Right forelimb (tissue), 1 donor: Measurements from ENCODE around the gene SERPINB8.
"Not testable (repeated sequence)": the region's sequence is repeated elsewhere in the genome, so short reads cannot be mapped to it uniquely, and the experiment has no call there.

Experiments used
- DNase-seq: peaks from one replicate; pipeline ENCODE4 v3.0.0-alpha.2; 2018

SERPINB8 gene

GRCh38 chr18:63969942-63970808 lies at the start of gene SERPINB8:
Gene SERPINB8 (plus strand): TSS chr18:63970081. CDS start chr18:63978309, 8,228 bp downstream.
- peak; percentile 93 for DNase-seq

GRCh38 chr18:63922049-63922448 lies 47.8 kb upstream of the SERPINB8 start:
- no peak for DNase-seq

GRCh38 chr18:63924551-63924950 lies 45.3 kb upstream of the SERPINB8 start:
- no peak for DNase-seq

- no peak for DNase-seq
Observed at GRCh38 chr18:63928331-63928730, 41.5 kb upstream of the SERPINB8 start.

GRCh38 chr18:63929369-63929768 lies 40.5 kb upstream of the SERPINB8 start:
- not testable (repeated sequence) for DNase-seq

GRCh38 chr18:63930773-63931354 lies 39.0 kb upstream of the SERPINB8 start:
- DNase-seq: no peak

GRCh38 chr18:63936156-63936931 lies 33.5 kb upstream of the SERPINB8 start:
- peak; percentile 78 for DNase-seq

GRCh38 chr18:63936932-63937393 lies 32.9 kb upstream of the SERPINB8 start:
- DNase-seq: no peak

GRCh38 chr18:63940008-63940407 lies 29.9 kb upstream of the SERPINB8 start:
- no peak for DNase-seq

GRCh38 chr18:63940543-63941050 lies 29.3 kb upstream of the SERPINB8 start:
- DNase-seq: not testable (repeated sequence)

- no peak for DNase-seq
Observed at GRCh38 chr18:63947051-63947790, 22.7 kb upstream of the SERPINB8 start.

- DNase-seq: no peak
Observed at GRCh38 chr18:63949068-63949737, 20.7 kb upstream of the SERPINB8 start, which contains the start of gene HMSD. Gene HMSD (plus strand): TSS chr18:63949301. CDS start chr18:63953456, 4,155 bp downstream.

GRCh38 chr18:63951302-63951705 lies 18.6 kb upstream of the SERPINB8 start:
- no peak for DNase-seq

- no peak for DNase-seq
Observed at GRCh38 chr18:63953811-63954210, 16.1 kb upstream of the SERPINB8 start.

GRCh38 chr18:63956755-63957154 lies 13.1 kb upstream of the SERPINB8 start:
- no peak for DNase-seq

GRCh38 chr18:63960891-63961290 lies 9.0 kb upstream of the SERPINB8 start:
- DNase-seq: no peak

GRCh38 chr18:63961435-63961980 lies 8.4 kb upstream of the SERPINB8 start:
- no peak for DNase-seq

GRCh38 chr18:63962137-63962536 lies 7.7 kb upstream of the SERPINB8 start:
- no peak for DNase-seq

- DNase-seq: no peak
Observed at GRCh38 chr18:63963615-63964256, 6.1 kb upstream of the SERPINB8 start.

- no peak for DNase-seq
Observed at GRCh38 chr18:63964908-63965307, 5.0 kb upstream of the SERPINB8 start.
